D721Med (cell line): ENCODE results near the gene GLP2R.
"Not testable (repeated sequence)": the region's sequence is repeated elsewhere in the genome, so short reads cannot be mapped to it uniquely, and the experiment has no call there.

Experiments used
- DNase-seq: peaks from one replicate; pipeline ENCODE4 v3.0.0; 2011; ENCODE audit warnings: low spot score; ENCODE audit not compliant: insufficient read length
- FAIRE-seq: peaks from 2 replicates; lab custom pipeline; 2011; peaks lifted over from hg19 to GRCh38; lab: Jason Lieb, UNC
- CTCF ChIP-seq: IDR thresholded peaks from 2 replicates; pipeline ENCODE4 v1.5.1; 2012; ENCODE audit warnings: mild to moderate bottlenecking, control low read depth; ENCODE audit not compliant: insufficient read depth; ENCODE audit errors: missing control alignments

GLP2R gene

DNA sequence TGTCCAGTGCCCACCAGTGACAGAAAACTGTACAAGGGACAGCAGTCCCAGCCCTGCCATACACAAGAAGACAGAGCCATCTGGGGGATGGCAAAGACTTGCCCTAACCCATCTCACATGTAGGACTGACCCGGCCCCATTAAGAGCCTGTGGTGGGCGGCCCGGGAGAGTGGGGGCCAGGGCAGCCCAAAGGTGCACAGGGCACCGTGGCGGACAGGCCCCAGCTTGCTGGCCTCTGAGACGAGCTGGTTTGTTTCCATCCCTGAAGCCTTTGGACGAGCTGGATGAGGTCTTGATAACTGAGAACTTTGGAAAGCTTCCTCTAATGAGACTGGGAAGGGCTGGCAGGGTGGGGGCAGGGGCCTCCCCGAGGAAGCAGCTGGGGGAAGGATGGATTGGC, 90.4 kb downstream of the GLP2R start:
- DNase-seq: no peak
- TF ChIP-seq CTCF: no peak
- FAIRE-seq: no peak

GRCh38 chr17:9917131-9917530, 91.4 kb downstream of the GLP2R start:
- no peak for TF ChIP-seq CTCF
- FAIRE-seq (no peak), DNase-seq (no peak)

DNA sequence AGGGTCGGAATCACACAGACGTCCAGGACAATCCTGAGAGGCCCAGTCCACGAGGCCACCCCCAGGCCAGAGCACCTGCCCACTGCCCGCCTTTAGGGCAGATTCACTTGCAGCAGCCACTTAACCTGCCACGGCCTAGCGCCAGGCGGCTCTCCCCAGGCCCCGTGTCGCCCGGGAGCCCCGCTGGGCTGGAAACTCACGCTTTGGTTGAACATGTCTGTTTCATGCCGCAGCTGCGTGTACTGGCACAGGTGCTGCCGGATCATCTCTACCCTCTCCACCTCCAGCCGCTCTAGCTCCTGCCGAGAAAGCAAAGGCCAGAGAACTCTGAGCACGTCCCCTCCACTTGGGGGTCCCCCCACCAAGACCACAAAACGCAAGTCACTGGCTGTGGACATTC, 92.1 kb downstream of the GLP2R start:
- DNase-seq: no peak
- FAIRE-seq: no peak
- no peak for TF ChIP-seq CTCF

DNA sequence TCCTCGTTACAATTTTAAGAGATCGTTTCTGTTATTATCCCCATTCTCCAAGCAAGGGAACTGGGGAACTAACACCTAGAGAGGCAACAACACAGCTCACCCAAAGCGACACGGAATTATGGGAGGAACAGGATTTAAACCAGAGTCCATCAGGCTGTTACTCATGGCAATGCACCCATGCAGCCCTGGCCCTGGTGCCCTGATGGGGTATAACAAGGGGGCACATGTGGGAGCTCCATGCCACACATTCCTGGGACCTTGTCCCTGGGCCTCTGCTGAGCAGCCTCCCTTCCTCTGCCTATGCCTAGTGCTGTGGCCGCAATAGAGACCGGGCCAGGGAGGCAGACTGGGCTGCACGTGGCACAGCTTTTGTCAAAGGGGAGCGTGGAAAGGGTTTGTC, 92.6 kb downstream of the GLP2R start:
- DNase-seq: no peak
- no peak for FAIRE-seq
- TF ChIP-seq CTCF: no peak

- DNase-seq (peak; percentile 36), FAIRE-seq (no peak)
- TF ChIP-seq CTCF: no peak
These were observed 93.2 kb downstream of the GLP2R start for GRCh38 chr17:9918804-9919352.

GRCh38 chr17:9921216-9921615, 95.5 kb downstream of the GLP2R start:
- DNase-seq, FAIRE-seq: not testable (repeated sequence)

GRCh38 chr17:9922012-9922848, 96.5 kb downstream of the GLP2R start:
- FAIRE-seq: no peak
- no peak for DNase-seq
- TF ChIP-seq CTCF: no peak
